HepG2 (cell line): ENCODE results near the gene ODC1. TPM values are rescaled to one million over a fixed set of nuclear protein-coding genes. Genes with fewer than 3 reads are reported as not detected.
A peak's percentile ranks its signal among the peaks of the same experiment; 100 is the strongest.

Source experiments
- AGO2 ChIP-seq: fragments of 200-400 bp; formaldehyde crosslinking; optimal IDR thresholded peaks from 2 replicates; pipeline ENCODE3; 2017; ENCODE audit warnings: mild to moderate bottlenecking, low read depth, low read length, moderate library complexity
- BATF2 ChIP-seq: sonication (generic); formaldehyde crosslinking; IDR thresholded peaks from 2 replicates; pipeline ENCODE4 v1.8.0; 2022; ENCODE audit warnings: mild to moderate bottlenecking, missing genetic modification reagents, moderate library complexity
- BRCA1 ChIP-seq: sonication (generic); formaldehyde crosslinking; IDR thresholded peaks from 2 replicates; pipeline ENCODE4 v1.4.0; 2020; ENCODE audit warnings: missing genetic modification reagents
- CAMTA2 ChIP-seq: sonication (generic); formaldehyde crosslinking; IDR thresholded peaks from 2 replicates; pipeline ENCODE4 v1.4.0; 2020; ENCODE audit warnings: mild to moderate bottlenecking, missing genetic modification reagents, borderline replicate concordance
- FOXP1 ChIP-seq, 2 experiments: fragments of 450-650 bp in 1 of 2; IDR thresholded peaks; 2 replicates each; pipeline ENCODE4 v1.6.1; 2017 to 2018; ENCODE audit warnings: antibody characterized with exemption in 1 of 2
- GATA4 ChIP-seq: sonication (generic); IDR thresholded peaks from 2 replicates; pipeline ENCODE4 v1.6.1; 2016; ENCODE audit warnings: antibody characterized with exemption, low read depth, borderline replicate concordance
- HMGA1 ChIP-seq: sonication (generic); formaldehyde crosslinking; conservative IDR thresholded peaks from 2 replicates; pipeline ENCODE4 v1.4.0; 2020; ENCODE audit warnings: missing genetic modification reagents
- LCORL ChIP-seq, 2 experiments: fragments of 450-650 bp in 1 of 2; sonication (generic) in 1 of 2; formaldehyde crosslinking in 1 of 2; IDR thresholded peaks; 2 replicates each; pipeline versions ENCODE4 v1.5.0 to v1.6.1; 2017 to 2020; ENCODE audit warnings: antibody characterized with exemption in 1 of 2, missing genetic modification reagents in 1 of 2
- MAFK ChIP-seq, 2 experiments: IDR thresholded peaks in 1 of 2; conservative IDR thresholded peaks in 1 of 2; 2 replicates each; pipeline ENCODE4 v1.6.1; 2011; ENCODE audit warnings: improper control_type of control experiment in 2 of 2, low read length in 2 of 2
- MXD4 ChIP-seq: IDR thresholded peaks from 2 replicates; pipeline ENCODE4 v1.6.1; 2016; ENCODE audit warnings: mild to moderate bottlenecking, missing biosample characterization, missing genetic modification reagents
- NR0B2 ChIP-seq: sonication (generic); formaldehyde crosslinking; IDR thresholded peaks from 2 replicates; pipeline ENCODE4 v1.4.0; 2020; ENCODE audit warnings: mild to moderate bottlenecking, missing genetic modification reagents
- NR2F2 ChIP-seq: IDR thresholded peaks from 2 replicates; pipeline ENCODE4 v1.6.1; 2012; ENCODE audit warnings: low read depth, inconsistent platforms, borderline replicate concordance
- NR2F6 ChIP-seq, 2 experiments: IDR thresholded peaks; 2 replicates each; pipeline ENCODE4 v1.6.1; 2016; ENCODE audit warnings: antibody characterized with exemption in 1 of 2, mild to moderate bottlenecking in 1 of 2
- PRPF4 ChIP-seq: fragments of 200-400 bp; formaldehyde crosslinking; IDR thresholded peaks from 2 replicates; pipeline ENCODE4 v1.6.1; 2016; ENCODE audit warnings: low read length, low read depth; ENCODE audit not compliant: poor library complexity, severe bottlenecking
- RAD51 ChIP-seq: fragments of 450-650 bp; IDR thresholded peaks from 2 replicates; pipeline ENCODE4 v1.6.1; 2016; ENCODE audit warnings: borderline replicate concordance
- ZFX ChIP-seq: sonication (generic); formaldehyde crosslinking; IDR thresholded peaks from 2 replicates; pipeline ENCODE4 v1.4.0; 2020; ENCODE audit warnings: mild to moderate bottlenecking, low read depth, missing genetic modification reagents, moderate library complexity
- ZNF136 ChIP-seq: sonication (generic); formaldehyde crosslinking; IDR thresholded peaks from 2 replicates; pipeline ENCODE4 v1.8.1; 2022; ENCODE audit warnings: low read depth, mild to moderate bottlenecking, moderate library complexity, missing genetic modification reagents
- ZNF224 ChIP-seq: sonication (generic); formaldehyde crosslinking; IDR thresholded peaks from 2 replicates; pipeline ENCODE4 v1.5.0; 2020; ENCODE audit warnings: mild to moderate bottlenecking, missing genetic modification reagents
- ZNF430 ChIP-seq: sonication (generic); formaldehyde crosslinking; IDR thresholded peaks from 2 replicates; pipeline ENCODE4 v1.9.0; 2021; ENCODE audit warnings: mild to moderate bottlenecking, missing genetic modification reagents
- ZSCAN12 ChIP-seq: sonication (generic); formaldehyde crosslinking; IDR thresholded peaks from 2 replicates; pipeline ENCODE4 v1.9.0; 2021; ENCODE audit warnings: mild to moderate bottlenecking, missing genetic modification reagents
- polyA plus RNA-seq, 8 experiments: library from polyadenylated mRNA; depleted of rRNA in 3 of 8; stranded (reverse) in 7 of 8; unstranded in 1 of 8; fragments of >200 nt; fragmentation: Illumina TruSeq in 4 of 8; extraction: Trizol in 4 of 8; gene quantifications; 2 replicates each; pipeline versions ENCODE4 v1.2.1 to v1.2.3, GENCODE V29; 2011 to 2016; ENCODE audit warnings: low read depth in 4 of 8, missing spikeins in 1 of 8, mixed read lengths in 1 of 8; ENCODE audit not compliant: insufficient read depth in 1 of 8
- total RNA-seq, 5 experiments: library from RNA; depleted of rRNA; stranded (reverse); fragments of >200 nt; fragmentation: Illumina TruSeq; extraction: Trizol; gene quantifications; 2 replicates each; pipeline ENCODE4 v1.2.3, GENCODE V29; 2016; ENCODE audit warnings: low read depth in 1 of 5
- TF ChIP-seq, protein P1 (sequence below): sonication (generic); formaldehyde crosslinking; conservative IDR thresholded peaks from 2 replicates; pipeline ENCODE4 v1.5.0; 2020; ENCODE audit warnings: missing genetic modification reagents
- TF ChIP-seq, protein P2 (sequence below): sonication (generic); formaldehyde crosslinking; IDR thresholded peaks from 2 replicates; pipeline ENCODE4 v1.4.0; 2020; ENCODE audit warnings: missing genetic modification reagents

The ODC1 gene
- total and polyA plus RNA-seq, 2 of the 13 experiments (the other 11 are each of a cell fraction or from before 2014, with no cell fraction given), result 142 to 371 TPM

GRCh38 chr2:10447300-10447894 is 730 bp downstream of the ODC1 start (continued):
- TF ChIP-seq NR0B2 (CRISPR knock-in tag) (no peak), ZFX (CRISPR knock-in tag) (no peak), ZSCAN12 (CRISPR knock-in tag) (no peak), ZNF430 (no peak), FOXP1 (IDR thresholded peaks at IDR 0.05) (no peak), FOXP1 (CRISPR knock-in tag; IDR thresholded peaks at IDR 0.05) (no peak), BRCA1 (0 out of 2 replicates have a peak, but pooled peaks have one; percentile 1), GATA4 (no peak), MAFK (conservative IDR thresholded peaks at IDR 0.05 in 1 of 2, IDR thresholded peaks at IDR 0.05 in 1 of 2; ENCODE audit: low read length in 2 of 2) (0 out of 4 replicates have a peak, but pooled peaks of 1 of the 2 experiments have one; percentile 20), NR2F2 (0 out of 2 replicates have a peak, but pooled peaks have one; percentile 19), CAMTA2 (CRISPR knock-in tag) (peak; percentile 71; the same call in 1 of the 2 replicates), LCORL (IDR thresholded peaks at IDR 0.05) (no peak), LCORL (CRISPR knock-in tag; IDR thresholded peaks at IDR 0.05) (peak; percentile 44; the same call in 1 of the 2 replicates), HMGA1 (no peak), NR2F6 (IDR thresholded peaks at IDR 0.05) (no peak), NR2F6 (CRISPR knock-in tag; IDR thresholded peaks at IDR 0.05) (no peak), ZNF224 (CRISPR knock-in tag) (no peak), RAD51 (no peak), PRPF4 (no peak), ZNF136 (CRISPR knock-in tag) (peak; percentile 33; the same call in 1 of the 2 replicates), MXD4 (CRISPR knock-in tag) (no peak), AGO2 (peak; percentile 76), BATF2 (CRISPR knock-in tag) (no peak)
- TF ChIP-seq, protein P1, sequence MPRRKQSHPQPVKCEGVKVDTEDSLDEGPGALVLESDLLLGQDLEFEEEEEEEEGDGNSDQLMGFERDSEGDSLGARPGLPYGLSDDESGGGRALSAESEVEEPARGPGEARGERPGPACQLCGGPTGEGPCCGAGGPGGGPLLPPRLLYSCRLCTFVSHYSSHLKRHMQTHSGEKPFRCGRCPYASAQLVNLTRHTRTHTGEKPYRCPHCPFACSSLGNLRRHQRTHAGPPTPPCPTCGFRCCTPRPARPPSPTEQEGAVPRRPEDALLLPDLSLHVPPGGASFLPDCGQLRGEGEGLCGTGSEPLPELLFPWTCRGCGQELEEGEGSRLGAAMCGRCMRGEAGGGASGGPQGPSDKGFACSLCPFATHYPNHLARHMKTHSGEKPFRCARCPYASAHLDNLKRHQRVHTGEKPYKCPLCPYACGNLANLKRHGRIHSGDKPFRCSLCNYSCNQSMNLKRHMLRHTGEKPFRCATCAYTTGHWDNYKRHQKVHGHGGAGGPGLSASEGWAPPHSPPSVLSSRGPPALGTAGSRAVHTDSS, result no peak
- TF ChIP-seq, protein P2, sequence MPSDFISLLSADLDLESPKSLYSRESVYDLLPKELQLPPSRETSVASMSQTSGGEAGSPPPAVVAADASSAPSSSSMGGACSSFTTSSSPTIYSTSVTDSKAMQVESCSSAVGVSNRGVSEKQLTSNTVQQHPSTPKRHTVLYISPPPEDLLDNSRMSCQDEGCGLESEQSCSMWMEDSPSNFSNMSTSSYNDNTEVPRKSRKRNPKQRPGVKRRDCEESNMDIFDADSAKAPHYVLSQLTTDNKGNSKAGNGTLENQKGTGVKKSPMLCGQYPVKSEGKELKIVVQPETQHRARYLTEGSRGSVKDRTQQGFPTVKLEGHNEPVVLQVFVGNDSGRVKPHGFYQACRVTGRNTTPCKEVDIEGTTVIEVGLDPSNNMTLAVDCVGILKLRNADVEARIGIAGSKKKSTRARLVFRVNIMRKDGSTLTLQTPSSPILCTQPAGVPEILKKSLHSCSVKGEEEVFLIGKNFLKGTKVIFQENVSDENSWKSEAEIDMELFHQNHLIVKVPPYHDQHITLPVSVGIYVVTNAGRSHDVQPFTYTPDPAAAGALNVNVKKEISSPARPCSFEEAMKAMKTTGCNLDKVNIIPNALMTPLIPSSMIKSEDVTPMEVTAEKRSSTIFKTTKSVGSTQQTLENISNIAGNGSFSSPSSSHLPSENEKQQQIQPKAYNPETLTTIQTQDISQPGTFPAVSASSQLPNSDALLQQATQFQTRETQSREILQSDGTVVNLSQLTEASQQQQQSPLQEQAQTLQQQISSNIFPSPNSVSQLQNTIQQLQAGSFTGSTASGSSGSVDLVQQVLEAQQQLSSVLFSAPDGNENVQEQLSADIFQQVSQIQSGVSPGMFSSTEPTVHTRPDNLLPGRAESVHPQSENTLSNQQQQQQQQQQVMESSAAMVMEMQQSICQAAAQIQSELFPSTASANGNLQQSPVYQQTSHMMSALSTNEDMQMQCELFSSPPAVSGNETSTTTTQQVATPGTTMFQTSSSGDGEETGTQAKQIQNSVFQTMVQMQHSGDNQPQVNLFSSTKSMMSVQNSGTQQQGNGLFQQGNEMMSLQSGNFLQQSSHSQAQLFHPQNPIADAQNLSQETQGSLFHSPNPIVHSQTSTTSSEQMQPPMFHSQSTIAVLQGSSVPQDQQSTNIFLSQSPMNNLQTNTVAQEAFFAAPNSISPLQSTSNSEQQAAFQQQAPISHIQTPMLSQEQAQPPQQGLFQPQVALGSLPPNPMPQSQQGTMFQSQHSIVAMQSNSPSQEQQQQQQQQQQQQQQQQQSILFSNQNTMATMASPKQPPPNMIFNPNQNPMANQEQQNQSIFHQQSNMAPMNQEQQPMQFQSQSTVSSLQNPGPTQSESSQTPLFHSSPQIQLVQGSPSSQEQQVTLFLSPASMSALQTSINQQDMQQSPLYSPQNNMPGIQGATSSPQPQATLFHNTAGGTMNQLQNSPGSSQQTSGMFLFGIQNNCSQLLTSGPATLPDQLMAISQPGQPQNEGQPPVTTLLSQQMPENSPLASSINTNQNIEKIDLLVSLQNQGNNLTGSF (CRISPR knock-in tag), result no peak
